ENCODE data around the gene DPP7.

DPP7 gene

DNA sequence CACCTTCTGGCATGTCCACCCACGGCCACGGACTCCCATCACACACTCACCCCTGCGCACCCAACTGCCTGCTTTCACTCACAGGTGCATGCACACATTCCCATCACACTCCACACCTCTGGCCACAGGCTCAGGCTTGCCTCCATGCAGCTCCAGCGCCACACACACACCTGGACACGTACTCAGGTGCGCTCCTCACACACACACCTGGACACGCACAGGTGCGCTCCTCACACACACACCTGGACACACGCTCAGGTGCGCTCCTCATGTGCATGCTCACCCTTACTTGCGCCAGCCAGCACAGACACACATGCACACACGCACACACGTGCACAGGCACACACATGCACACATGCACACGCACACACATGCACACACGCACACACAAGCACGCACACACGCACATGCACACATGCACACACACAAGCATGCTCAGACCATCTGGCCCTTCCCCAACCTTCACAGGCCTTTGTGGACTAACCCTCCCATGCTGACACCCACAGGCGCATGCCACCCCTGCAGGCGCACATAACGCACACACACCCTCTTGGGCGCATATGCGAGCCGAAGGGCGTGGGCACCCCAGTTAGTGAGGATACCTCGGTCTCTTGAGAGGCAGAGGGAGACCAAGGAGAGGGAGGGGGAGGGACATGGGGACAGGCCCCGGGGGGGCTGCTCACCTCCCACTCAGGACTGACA, 32.7 kb upstream of the DPP7 start:
- Histone ChIP-seq H3K4me3 (ENCODE audit: extremely low read depth, insufficient read depth, low read length, poor library complexity, severe bottlenecking) (no peak overlapping the region), H3K9me3 (ENCODE audit: control insufficient read depth, low read length) (no peaks in the 10 kb centered on the region), H3K27ac (ENCODE audit: low read depth, low read length, severe bottlenecking) (no peak overlapping the region), H3K4me1 (ENCODE audit: control insufficient read depth, insufficient read depth, low read length, poor library complexity, severe bottlenecking) (no peaks in the 10 kb centered on the region), H3K36me3 (ENCODE audit: control insufficient read depth, insufficient read depth, low read length) (no peaks in the 10 kb centered on the region)
- WGBS, 2 experiments (ENCODE audit: insufficient coverage in 2 of 2), result 84 to 87% methylated on average over 16 to 19 of the region's 26 CpGs

DNA sequence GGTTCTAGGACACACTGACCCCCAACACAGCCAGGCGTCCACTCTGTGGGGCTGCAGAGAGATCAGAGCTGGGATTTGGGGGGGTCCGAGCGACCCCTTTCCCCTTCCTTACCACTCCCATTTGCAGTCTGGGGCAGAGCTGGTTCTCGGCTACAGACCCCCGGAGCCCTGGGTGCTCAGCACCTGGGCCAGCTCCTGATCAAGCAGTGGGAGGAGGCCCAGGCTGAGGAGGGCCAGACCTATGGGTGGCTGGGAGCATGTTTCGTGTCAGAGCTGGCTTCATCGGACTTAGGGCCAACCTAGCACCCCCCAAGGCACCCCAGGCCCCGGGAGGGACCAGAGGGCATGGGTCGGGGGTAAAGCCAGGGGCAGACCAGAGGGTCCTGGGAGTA, 32.0 kb upstream of the DPP7 start:
- Histone ChIP-seq H3K4me3 (ENCODE audit: extremely low read depth, insufficient read depth, low read length, poor library complexity, severe bottlenecking) (no peak overlapping the region), H3K9me3 (ENCODE audit: control insufficient read depth, low read length) (no peaks in the 10 kb centered on the region), H3K4me1 (ENCODE audit: control insufficient read depth, insufficient read depth, low read length, poor library complexity, severe bottlenecking) (no peaks in the 10 kb centered on the region), H3K27ac (ENCODE audit: low read depth, low read length, severe bottlenecking) (no peak overlapping the region), H3K36me3 (ENCODE audit: control insufficient read depth, insufficient read depth, low read length) (no peaks in the 10 kb centered on the region)
- WGBS, 2 experiments (ENCODE audit: insufficient coverage in 2 of 2), result 83 to 100% methylated on average over 1 to 2 of the region's 9 CpGs

DNA sequence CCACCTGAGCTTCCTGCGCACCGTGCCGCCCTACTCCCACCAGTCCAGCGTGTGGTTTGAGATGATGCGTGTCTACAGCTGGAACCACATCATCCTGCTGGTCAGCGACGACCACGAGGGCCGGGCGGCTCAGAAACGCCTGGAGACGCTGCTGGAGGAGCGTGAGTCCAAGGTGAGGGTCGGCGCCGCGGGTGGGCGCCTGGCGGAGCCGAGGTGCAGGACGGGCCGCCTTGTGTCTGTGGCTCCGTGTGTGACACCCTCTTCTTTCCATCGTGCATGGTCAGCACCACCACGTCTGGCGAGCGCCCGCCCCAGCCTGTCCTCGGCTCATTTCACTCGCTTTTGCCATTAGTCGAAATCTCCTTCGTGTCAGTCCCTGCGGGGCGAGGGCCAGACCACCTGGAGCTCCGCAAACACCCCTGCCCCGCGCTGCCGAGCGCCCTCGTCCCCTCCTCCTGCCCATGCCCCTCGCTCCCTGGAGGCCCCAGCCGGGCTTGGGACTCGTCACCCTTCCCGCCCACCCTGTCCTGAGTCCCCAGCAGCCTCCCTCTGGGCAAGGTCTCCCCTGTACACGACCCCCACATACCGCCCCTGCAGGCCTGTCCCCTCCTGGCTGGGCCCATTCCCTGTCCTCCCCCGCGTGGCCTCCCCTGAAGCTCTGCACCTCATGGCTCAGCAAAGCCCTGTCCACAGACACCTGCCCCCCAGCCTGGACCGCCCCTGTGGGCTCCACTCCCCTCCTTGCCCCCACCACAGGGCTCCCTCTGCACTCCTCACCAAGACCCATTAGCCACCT, 31.4 kb upstream of the DPP7 start:
- H3K36me3 ChIP-seq (ENCODE audit: control insufficient read depth, insufficient read depth, low read length), result no peaks in the 10 kb centered on the region
- no peaks in the 10 kb centered on the region for H3K4me1 ChIP-seq (ENCODE audit: control insufficient read depth, insufficient read depth, low read length, poor library complexity, severe bottlenecking)
- no peaks in the 10 kb centered on the region for H3K9me3 ChIP-seq (ENCODE audit: control insufficient read depth, low read length)
- 51% methylated on average over 39 to 48 of the region's 49 CpGs for WGBS, 2 experiments (ENCODE audit: insufficient coverage in 2 of 2)
- H3K4me3 ChIP-seq (ENCODE audit: extremely low read depth, insufficient read depth, low read length, poor library complexity, severe bottlenecking), result no peak overlapping the region
- H3K27ac ChIP-seq (ENCODE audit: low read depth, low read length, severe bottlenecking), result no peak overlapping the region

DNA sequence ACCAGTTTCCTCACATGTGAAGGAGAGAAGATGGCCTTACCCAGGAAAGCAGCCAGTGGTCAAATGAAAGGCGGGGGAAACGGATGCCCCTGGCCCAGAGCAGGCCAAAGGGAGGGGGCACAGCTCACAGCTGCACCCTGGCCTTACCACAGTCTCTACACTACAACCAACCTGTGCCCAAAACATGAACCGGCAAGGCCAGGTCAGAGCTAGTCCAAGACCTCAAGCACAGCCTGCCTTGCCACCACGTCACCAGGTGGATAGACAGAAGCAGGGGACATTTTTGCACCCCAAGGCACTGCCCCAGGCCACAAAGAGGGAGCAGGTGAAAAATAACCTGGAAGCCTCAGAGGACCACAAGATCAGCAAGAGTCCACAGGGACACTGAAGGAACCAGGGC, 28.9 kb upstream of the DPP7 start:
- H3K9me3 ChIP-seq (ENCODE audit: control insufficient read depth, low read length), result no peaks in the 10 kb centered on the region
- 56 to 88% methylated on average over 1 to 2 of the region's 4 CpGs for WGBS, 2 experiments (ENCODE audit: insufficient coverage in 2 of 2)
- H3K4me3 ChIP-seq (ENCODE audit: extremely low read depth, insufficient read depth, low read length, poor library complexity, severe bottlenecking), result no peak overlapping the region

DNA sequence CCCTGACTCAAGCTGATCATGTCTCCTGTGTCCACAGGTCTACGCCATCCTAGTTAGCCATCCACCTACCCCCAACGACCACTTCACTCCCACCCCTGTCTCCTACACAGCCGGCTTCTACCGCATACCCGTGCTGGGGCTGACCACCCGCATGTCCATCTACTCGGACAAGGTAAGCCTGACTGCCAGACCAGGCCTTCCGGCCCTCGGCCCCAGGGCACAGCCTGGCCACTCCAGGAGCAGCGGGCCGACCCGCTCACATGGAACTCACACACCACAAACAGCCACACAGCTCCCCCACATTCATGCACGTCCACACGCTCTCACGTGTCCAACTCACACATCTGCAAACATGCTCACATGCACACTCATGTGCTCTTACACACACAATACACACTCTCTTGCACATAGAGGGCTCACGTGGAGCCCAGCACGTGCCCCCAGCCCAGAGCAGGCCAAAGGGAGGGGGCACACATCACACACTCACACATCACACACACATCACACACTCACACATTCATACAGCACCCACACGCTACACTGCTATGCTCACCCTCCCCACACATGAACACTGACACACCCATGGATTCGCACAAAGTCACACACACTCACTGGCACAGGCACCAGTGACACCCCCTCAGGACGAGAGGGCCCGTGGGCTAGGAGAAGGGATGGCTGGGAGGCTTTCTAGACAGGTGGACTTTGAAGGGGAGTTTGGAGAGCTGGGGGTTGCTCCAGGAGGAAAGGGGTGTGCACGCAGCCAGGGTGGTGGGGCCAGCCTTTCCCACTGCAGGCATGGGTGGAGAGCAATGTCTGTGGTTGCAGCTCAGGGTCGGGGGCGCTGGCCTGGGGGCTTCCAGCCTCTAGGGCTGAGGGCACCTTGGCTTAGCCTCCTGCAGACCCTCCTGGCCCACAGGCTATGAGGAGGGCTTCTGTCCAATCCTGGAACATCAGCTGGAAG, 27.7 kb upstream of the DPP7 start:
- Histone ChIP-seq H3K9me3 (ENCODE audit: control insufficient read depth, low read length) (no peaks in the 10 kb centered on the region), H3K36me3 (ENCODE audit: control insufficient read depth, insufficient read depth, low read length) (no peaks in the 10 kb centered on the region), H3K27ac (ENCODE audit: low read depth, low read length, severe bottlenecking) (no peak overlapping the region), H3K4me3 (ENCODE audit: extremely low read depth, insufficient read depth, low read length, poor library complexity, severe bottlenecking) (no peak overlapping the region), H3K4me1 (ENCODE audit: control insufficient read depth, insufficient read depth, low read length, poor library complexity, severe bottlenecking) (peaks cover 4% of the 10 kb centered on the region)
- 67 to 80% methylated on average over 16 to 21 of the region's 24 CpGs for WGBS, 2 experiments (ENCODE audit: insufficient coverage in 2 of 2)

More for the DNA sequence above, 28.9 kb upstream of the DPP7 start:
- peaks cover 4% of the 10 kb centered on the region for H3K4me1 ChIP-seq (ENCODE audit: control insufficient read depth, insufficient read depth, low read length, poor library complexity, severe bottlenecking)
- no peak overlapping the region for H3K27ac ChIP-seq (ENCODE audit: low read depth, low read length, severe bottlenecking)
- H3K36me3 ChIP-seq (ENCODE audit: control insufficient read depth, insufficient read depth, low read length), result no peaks in the 10 kb centered on the region

DNA sequence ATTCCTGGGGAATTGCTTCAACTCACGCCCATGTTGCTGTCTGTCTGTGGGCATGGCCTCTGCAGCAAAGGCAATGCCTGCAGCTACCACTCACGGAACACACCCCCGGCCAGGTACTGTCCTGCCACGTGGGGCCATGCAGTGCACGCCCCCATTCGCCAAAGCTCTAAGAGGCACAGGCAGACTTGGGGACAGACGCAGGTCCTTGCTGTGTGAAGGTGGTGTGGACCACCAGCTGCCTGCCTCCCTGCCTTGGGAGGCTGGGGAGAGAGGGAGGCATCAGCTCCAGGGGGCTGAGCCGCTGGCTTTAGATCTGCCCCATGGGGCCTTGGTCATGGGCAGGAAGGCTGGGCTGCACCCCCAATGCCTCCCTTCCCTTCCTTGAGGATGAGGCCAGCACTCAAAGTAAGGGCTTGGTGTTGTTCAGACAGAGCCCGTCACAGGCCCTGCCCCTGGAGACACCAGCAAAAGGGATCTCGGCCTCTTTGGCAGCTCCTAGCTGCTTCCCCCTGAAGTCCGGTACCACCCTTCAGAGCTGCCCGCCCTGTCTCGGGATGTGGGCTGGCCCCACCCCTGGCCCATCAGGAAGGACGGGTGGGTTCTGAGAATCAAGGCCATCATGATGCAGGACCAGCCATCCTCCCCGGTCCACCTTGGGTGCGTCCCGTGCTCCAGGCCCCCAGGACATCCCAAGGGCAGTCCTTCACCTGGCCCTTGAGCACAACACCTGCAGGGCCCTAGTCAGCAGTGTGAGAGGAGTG, 26.7 kb upstream of the DPP7 start:
- Histone ChIP-seq H3K9me3 (ENCODE audit: control insufficient read depth, low read length) (no peaks in the 10 kb centered on the region), H3K4me3 (ENCODE audit: extremely low read depth, insufficient read depth, low read length, poor library complexity, severe bottlenecking) (no peak overlapping the region), H3K27ac (ENCODE audit: low read depth, low read length, severe bottlenecking) (no peak overlapping the region), H3K36me3 (ENCODE audit: control insufficient read depth, insufficient read depth, low read length) (no peaks in the 10 kb centered on the region), H3K4me1 (ENCODE audit: control insufficient read depth, insufficient read depth, low read length, poor library complexity, severe bottlenecking) (peaks cover 4% of the 10 kb centered on the region)
- WGBS, 2 experiments (ENCODE audit: insufficient coverage in 2 of 2), result 68 to 75% methylated on average over 15 to 17 of the region's 17 CpGs

DNA sequence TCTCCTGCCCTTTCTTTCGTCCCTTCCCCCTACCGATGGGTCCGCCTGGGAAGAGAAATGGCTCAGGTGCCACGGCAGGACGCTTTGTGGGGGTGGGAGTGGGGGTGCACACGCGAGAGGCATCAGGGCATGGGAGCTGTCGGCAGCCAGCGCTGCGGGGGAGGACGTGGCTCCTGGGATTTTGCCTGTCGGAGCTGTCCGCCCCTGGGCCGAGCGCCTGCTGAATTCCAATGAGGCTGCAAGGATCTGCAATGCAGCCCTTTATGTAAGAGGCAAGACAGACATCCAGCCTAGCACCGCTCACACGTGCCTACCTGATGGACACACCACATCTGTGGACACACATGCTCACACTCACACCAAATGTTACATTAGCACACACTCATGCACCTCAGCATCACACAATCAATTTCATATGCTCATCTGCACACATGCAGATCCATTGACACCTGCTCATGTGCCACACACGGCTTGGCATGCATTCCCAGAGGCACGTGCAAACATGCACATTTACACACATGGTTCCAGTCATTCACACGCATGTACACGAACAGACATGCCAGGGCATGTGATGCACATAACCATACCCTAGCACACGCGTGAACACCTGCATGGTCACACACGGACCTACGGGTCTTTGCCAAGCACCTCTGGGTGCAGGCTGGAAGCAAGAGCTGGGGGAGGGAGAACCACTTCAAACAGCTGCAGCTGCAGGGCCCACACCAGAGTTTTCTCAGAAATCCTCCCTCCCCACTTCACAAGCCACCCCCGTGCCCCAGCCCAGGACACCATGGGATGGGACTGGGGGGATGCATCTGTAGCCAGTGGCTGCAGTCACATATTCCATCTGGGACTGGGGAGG, 25.8 kb upstream of the DPP7 start:
- Histone ChIP-seq H3K27ac (ENCODE audit: low read depth, low read length, severe bottlenecking) (no peak overlapping the region), H3K9me3 (ENCODE audit: control insufficient read depth, low read length) (no peaks in the 10 kb centered on the region), H3K4me3 (ENCODE audit: extremely low read depth, insufficient read depth, low read length, poor library complexity, severe bottlenecking) (no peak overlapping the region), H3K4me1 (ENCODE audit: control insufficient read depth, insufficient read depth, low read length, poor library complexity, severe bottlenecking) (peaks cover 4% of the 10 kb centered on the region), H3K36me3 (ENCODE audit: control insufficient read depth, insufficient read depth, low read length) (no peaks in the 10 kb centered on the region)
- 65 to 66% methylated on average over 25 of the region's 26 CpGs for WGBS, 2 experiments (ENCODE audit: insufficient coverage in 2 of 2)

DNA sequence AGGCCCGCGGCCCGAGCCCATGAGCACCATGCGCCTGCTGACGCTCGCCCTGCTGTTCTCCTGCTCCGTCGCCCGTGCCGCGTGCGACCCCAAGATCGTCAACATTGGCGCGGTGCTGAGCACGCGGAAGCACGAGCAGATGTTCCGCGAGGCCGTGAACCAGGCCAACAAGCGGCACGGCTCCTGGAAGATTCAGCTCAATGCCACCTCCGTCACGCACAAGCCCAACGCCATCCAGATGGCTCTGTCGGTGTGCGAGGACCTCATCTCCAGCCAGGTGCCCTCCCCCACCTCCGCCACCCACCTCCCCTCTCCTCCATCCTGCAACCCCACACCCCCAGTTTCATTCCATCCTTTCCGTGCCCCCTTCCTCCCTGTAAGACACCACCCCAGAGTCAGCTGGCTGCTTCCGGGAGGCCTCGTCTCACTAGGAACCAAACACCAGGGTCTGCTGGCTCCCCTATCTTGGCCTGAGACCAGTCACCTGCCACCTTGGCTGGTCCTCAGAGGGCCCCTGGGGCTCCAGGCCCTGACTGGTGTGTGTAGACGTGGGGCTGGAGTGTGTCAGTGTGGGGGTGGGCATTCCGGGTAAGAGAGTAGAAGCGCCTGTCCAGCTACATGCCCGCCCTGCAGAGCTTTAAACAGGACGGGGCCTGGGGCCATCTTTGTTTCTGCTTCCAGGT, 25.1 kb upstream of the DPP7 start:
- Histone ChIP-seq H3K27ac (ENCODE audit: low read depth, low read length, severe bottlenecking) (no peak overlapping the region), H3K4me3 (ENCODE audit: extremely low read depth, insufficient read depth, low read length, poor library complexity, severe bottlenecking) (no peak overlapping the region), H3K9me3 (ENCODE audit: control insufficient read depth, low read length) (no peaks in the 10 kb centered on the region), H3K36me3 (ENCODE audit: control insufficient read depth, insufficient read depth, low read length) (no peaks in the 10 kb centered on the region), H3K4me1 (ENCODE audit: control insufficient read depth, insufficient read depth, low read length, poor library complexity, severe bottlenecking) (peaks cover 4% of the 10 kb centered on the region)
- 30 to 37% methylated on average over 33 to 35 of the region's 37 CpGs for WGBS, 2 experiments (ENCODE audit: insufficient coverage in 2 of 2)

DNA sequence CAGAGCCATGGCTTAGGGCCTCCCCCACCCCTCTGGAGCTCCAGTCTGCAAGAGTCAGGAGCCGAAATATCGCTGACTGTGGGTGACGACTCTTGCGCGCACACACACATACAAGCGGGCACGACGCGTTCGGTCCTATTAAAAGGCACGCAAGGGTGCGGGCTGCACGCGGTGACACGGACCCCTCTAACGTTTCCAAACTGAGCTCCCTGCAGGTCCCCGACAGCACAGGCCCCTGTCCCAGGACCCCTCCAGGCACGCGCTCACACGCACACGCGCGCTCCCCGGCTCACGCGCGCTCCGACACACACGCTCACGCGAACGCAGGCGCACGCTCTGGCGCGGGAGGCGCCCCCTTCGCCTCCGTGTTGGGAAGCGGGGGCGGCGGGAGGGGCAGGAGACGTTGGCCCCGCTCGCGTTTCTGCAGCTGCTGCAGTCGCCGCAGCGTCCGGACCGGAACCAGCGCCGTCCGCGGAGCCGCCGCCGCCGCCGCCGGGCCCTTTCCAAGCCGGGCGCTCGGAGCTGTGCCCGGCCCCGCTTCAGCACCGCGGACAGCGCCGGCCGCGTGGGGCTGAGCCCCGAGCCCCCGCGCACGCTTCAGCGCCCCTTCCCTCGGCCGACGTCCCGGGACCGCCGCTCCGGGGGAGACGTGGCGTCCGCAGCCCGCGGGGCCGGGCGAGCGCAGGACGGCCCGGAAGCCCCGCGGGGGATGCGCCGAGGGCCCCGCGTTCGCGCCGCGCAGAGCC, 24.4 kb upstream of the DPP7 start, which contains the start of gene GRIN1:
GRIN1 (plus strand) TSS at position 433 of the 746 bp plus-strand sequence. CDS start 333 bp downstream, outside the sequence.
- Histone ChIP-seq H3K27ac (ENCODE audit: low read depth, low read length, severe bottlenecking) (no peak within 1 kb of the TSS), H3K4me1 (ENCODE audit: control insufficient read depth, insufficient read depth, low read length, poor library complexity, severe bottlenecking) (peaks cover 4% of the 10 kb centered on the region), H3K36me3 (ENCODE audit: control insufficient read depth, insufficient read depth, low read length) (no peaks in the 10 kb centered on the region), H3K4me3 (ENCODE audit: extremely low read depth, insufficient read depth, low read length, poor library complexity, severe bottlenecking) (no peak within 1 kb of the TSS), H3K9me3 (ENCODE audit: control insufficient read depth, low read length) (no peaks in the 10 kb centered on the region)
- WGBS, 2 experiments (ENCODE audit: insufficient coverage in 2 of 2), result 11 to 12% methylated on average over 55 to 97 of the region's 104 CpGs
